Stimulated activated CD8-positive, alpha-beta memory T cell treated with anti-CD3 and anti-CD28 coated beads, Interleukin-2, amount 100 ng/mL, for 48 hours (primary cell): Measurements from ENCODE around the gene CABCOCO1.
"Not testable (repeated sequence)": the region's sequence is repeated elsewhere in the genome, so short reads cannot be mapped to it uniquely, and the experiment has no call there.

Experiments
- DNase-seq, 2 donors: peaks; one replicate each; pipeline ENCODE4 v3.0.0-alpha.2; 2020; ENCODE audit warnings: low read depth in 2 of 2

The CABCOCO1 gene

DNA sequence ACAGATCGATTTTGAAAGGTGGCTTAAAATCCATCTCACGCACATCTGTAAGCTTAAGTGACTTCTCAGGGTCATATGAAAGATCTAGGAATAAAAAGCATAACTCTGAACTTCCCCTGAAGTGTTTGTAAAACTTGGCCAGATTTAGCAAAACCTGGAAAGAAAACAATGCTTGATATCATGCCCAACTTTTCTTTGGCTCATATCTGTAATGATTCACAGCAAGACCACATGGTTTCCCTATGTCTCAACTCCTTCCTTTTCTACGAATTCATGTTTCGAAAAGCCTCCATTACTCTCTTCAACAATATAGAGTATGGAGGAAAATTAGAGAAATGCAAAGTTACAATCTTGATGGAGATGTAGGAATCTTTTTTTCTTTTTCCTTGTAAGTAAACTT lies 20.1 kb upstream of the CABCOCO1 start:
- no peak for DNase-seq

- DNase-seq: no peak
Measured at GRCh38 chr10:61643316-61643751, 19.4 kb upstream of the CABCOCO1 start.

GRCh38 chr10:61653699-61654098 lies 9.0 kb upstream of the CABCOCO1 start:
- no peak for DNase-seq

- DNase-seq: no peak
Measured at GRCh38 chr10:61655335-61655851, 7.3 kb upstream of the CABCOCO1 start.

GRCh38 chr10:61663466-61663865 lies 737 bp downstream of the CABCOCO1 start:
- DNase-seq: no peak

DNA sequence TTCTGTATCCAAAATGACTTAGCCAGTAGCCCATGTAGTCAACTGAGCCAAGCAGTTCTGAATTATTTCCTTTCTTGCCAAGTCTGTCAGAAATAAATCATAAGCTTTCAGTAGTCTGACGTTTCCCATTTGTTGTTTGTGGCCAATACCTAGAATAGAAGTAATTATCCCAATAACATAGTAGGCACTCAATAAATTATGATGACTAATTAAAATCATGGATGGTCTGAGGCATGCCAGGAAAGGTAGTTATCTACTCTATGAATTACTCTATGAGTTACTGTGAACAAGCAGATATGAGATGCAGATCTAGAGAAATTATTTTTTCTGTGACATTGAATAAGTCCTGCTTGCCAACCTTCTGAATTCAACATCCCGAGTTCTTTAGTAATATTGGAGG lies 2.3 kb downstream of the CABCOCO1 start:
- DNase-seq: no peak

- DNase-seq: no peak
Measured at GRCh38 chr10:61669161-61669725, 6.5 kb downstream of the CABCOCO1 start.

DNA sequence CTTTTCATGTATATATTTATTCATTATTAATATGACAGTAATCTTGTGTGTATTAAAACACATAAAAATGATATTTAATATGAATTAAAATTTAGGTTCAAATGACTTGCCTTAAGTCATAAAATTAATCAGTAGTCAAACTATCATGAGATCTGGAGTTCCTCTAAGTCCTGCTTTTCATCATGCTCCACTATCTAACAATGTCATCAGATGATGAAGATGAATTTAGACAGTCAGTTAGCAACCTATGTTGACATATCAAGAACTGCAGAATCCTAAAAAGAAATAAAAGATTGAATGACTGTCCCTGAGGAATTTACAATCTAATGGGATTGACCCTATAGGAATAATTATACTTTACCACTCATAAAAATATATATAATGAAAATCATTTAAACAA lies 7.1 kb downstream of the CABCOCO1 start:
- DNase-seq: no peak

- DNase-seq: no peak
Measured at GRCh38 chr10:61673360-61673759, 10.6 kb downstream of the CABCOCO1 start.

- DNase-seq: no peak
Measured at GRCh38 chr10:61682323-61682722, 19.6 kb downstream of the CABCOCO1 start.

GRCh38 chr10:61683319-61683718 lies 20.6 kb downstream of the CABCOCO1 start:
- DNase-seq: no peak

- no peak for DNase-seq
Measured at GRCh38 chr10:61684894-61685507, 22.3 kb downstream of the CABCOCO1 start.

- no peak for DNase-seq
Measured at GRCh38 chr10:61688551-61689308, 26.0 kb downstream of the CABCOCO1 start.

- not testable (repeated sequence) for DNase-seq
Measured at GRCh38 chr10:61691667-61692066, 28.9 kb downstream of the CABCOCO1 start.

GRCh38 chr10:61692447-61693010 lies 29.8 kb downstream of the CABCOCO1 start:
- DNase-seq: no peak

- no peak for DNase-seq
Measured at GRCh38 chr10:61698968-61699655, 36.4 kb downstream of the CABCOCO1 start.

DNA sequence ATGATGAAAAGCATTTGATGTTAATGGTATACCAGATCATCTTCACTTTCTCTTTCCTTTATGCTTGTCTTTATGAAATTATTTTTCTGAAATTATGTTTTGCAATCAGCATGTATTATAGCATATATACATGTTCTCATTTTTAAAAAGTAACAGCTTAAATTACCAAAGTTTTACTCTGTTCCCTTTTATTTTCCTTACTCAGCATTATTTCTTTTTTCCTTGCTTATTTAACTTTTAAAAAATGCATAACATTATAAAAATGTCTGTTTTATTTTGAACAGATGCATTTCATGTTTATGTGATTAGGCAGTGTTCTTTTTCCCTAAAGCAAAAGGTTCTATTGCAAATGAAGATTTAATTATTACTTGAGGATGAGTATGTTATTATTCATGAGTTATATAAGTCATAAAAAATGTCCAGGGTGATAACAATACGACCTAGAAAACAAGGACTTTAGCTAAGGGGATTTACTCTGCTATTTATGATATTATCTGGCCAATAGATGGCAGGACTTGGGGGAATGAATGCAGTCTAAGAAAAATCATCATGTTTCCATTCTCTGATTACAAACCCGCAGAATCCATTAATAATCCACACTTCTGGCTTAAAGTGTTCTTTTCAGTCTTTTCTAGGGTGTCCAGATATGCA lies 38.5 kb downstream of the CABCOCO1 start:
- no peak for DNase-seq

- DNase-seq: no peak
Measured at GRCh38 chr10:61701706-61702105, 39.0 kb downstream of the CABCOCO1 start.

DNA sequence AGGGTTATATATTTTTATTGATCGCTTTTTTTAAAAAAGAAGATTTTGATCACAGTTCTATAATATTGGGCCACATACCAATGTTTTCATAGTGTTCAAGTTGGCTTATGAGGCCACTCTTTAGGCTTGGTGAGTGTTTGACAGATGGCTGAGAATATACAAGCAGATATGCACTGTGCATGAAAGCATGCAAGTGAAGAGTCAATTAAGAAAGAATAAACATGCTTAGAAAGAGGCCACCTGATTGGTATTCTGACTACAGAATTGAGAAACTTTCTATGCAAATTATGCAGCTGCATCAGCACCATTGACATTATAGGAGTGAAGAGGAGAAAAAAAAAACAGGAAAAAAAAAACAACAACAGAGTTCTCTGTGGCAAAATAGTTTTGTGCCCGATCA lies 39.9 kb downstream of the CABCOCO1 start:
- DNase-seq: no peak

DNA sequence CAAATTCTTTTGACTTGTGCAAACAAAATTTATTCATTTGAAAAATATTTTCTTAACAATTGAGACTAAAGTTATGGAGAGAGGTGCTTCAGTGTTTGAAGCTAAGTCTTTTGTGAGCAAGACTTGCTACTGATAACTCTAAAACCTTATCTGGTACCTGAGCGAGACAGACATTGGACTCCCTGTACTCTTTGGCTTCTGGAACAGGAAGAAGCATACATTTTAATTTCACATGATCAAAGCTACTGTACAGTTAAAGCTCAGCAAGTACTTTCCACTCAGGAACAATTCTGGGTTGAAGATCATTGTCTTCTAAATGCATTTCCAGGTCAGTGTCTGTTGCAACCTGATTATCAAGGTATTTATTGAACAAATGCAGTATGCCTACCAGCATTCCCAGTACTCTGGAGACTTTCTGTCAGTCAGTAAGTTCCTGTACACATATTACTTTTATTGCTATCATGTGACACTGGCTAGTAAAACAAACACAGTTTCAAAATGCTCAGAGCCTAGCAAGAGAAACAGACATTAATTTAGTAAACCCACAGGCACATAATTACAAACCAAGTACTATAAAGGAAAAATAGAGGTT lies 42.4 kb downstream of the CABCOCO1 start:
- DNase-seq: no peak

- DNase-seq: no peak
Measured at GRCh38 chr10:61708846-61709245, 46.1 kb downstream of the CABCOCO1 start.
